Measurements from ENCODE around the gene EPS8L2.

GRCh38 chr11:724778-725386 is 18.9 kb downstream of the EPS8L2 start:
- TF ChIP-seq CTCF (conservative IDR thresholded peaks at IDR 0.05) (no peak), ZFX (IDR thresholded peaks at IDR 0.05) (no peak)
